ENCODE results near the gene YDJC. TPM values are rescaled to one million over a fixed set of nuclear protein-coding genes. Genes with fewer than 3 reads are reported as not detected.

The YDJC gene
- total RNA-seq, 2 donors from 2014 or later, result 15.2 to 20.5 TPM

- Histone ChIP-seq H3K9me3 (no peaks in the 10 kb centered on the region), H3K27me3 (no peaks in the 10 kb centered on the region), H3K4me3 (no peak overlapping the region), H3K27ac (no peak overlapping the region), H3K36me3 (no peaks in the 10 kb centered on the region), H3K4me1 (peaks cover 0 to 17% of the 10 kb centered on the region in 2 donors)
- TF ChIP-seq CTCF (IDR thresholded peaks at IDR 0.05), result no peak
- no peak for DNase-seq (ENCODE audit: low spot score)
These were observed 33.9 kb upstream of the YDJC start for GRCh38 chr22:21663738-21664137.

- Histone ChIP-seq H3K9me3 (no peaks in the 10 kb centered on the region), H3K4me1 (peaks cover 0 to 26% of the 10 kb centered on the region in 2 donors), H3K27me3 (no peaks in the 10 kb centered on the region), H3K27ac (no peak overlapping the region), H3K4me3 (no peak overlapping the region), H3K36me3 (no peaks in the 10 kb centered on the region)
- no peak for DNase-seq (ENCODE audit: low spot score)
- no peak for TF ChIP-seq CTCF (IDR thresholded peaks at IDR 0.05)
These were observed 32.2 kb upstream of the YDJC start for GRCh38 chr22:21661991-21662390.

DNA sequence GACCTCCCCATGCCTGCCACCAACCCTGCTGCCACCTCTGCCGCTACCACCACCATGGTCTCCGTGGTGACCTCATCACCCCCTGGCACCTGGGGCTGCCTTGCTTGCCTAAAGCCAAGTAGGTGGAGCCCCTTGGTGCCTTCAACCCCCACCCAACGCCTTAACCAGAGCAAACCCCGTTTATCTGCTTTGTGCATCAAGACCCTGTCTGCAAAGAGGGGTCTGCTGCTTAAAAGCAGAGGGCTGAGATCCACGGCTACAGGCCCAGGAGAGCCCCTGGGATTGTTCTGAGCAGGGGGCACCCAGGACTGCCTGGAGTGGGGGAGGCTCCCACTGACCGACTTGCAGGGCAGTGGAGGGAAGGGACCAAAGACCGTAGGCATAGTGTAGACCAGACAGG, 31.1 kb upstream of the YDJC start:
- Histone ChIP-seq H3K4me3 (no peak overlapping the region), H3K4me1 (peaks cover 0 to 19% of the 10 kb centered on the region in 2 donors), H3K27ac (no peak overlapping the region), H3K27me3 (no peaks in the 10 kb centered on the region), H3K36me3 (no peaks in the 10 kb centered on the region), H3K9me3 (no peaks in the 10 kb centered on the region)
- DNase-seq (ENCODE audit: low spot score), result no peak
- no peak for TF ChIP-seq CTCF (IDR thresholded peaks at IDR 0.05)

- no peaks in the 10 kb centered on the region for H3K9me3 ChIP-seq
- no peak overlapping the region for H3K4me3 ChIP-seq
- no peaks in the 10 kb centered on the region for H3K36me3 ChIP-seq
- no peaks in the 10 kb centered on the region for H3K27me3 ChIP-seq
- H3K4me1 ChIP-seq, result peaks cover 0 to 13% of the 10 kb centered on the region in 2 donors
- no peak for DNase-seq (ENCODE audit: low spot score)
- no peak for TF ChIP-seq CTCF (IDR thresholded peaks at IDR 0.05)
- no peak overlapping the region for H3K27ac ChIP-seq
These were observed 30.2 kb upstream of the YDJC start for GRCh38 chr22:21659864-21660525.

GRCh38 chr22:21657360-21658032, 27.7 kb upstream of the YDJC start:
- Histone ChIP-seq H3K9me3 (no peaks in the 10 kb centered on the region), H3K27me3 (no peaks in the 10 kb centered on the region), H3K4me1 (peaks cover 0 to 17% of the 10 kb centered on the region in 2 donors), H3K36me3 (no peaks in the 10 kb centered on the region), H3K4me3 (peak overlapping the region; percentile 50 to 56), H3K27ac (no peak overlapping the region)
- no peak for TF ChIP-seq CTCF (IDR thresholded peaks at IDR 0.05)
- no peak for DNase-seq (ENCODE audit: low spot score)

Measured in right atrium auricular region (tissue), 2 donors.